Dermis blood vessel endothelial cell (primary cell): Measurements from ENCODE around the gene CPVL. TPM values are rescaled to one million over a fixed set of nuclear protein-coding genes. Genes with fewer than 3 reads are reported as not detected.
A peak's percentile ranks its signal among the peaks of the same experiment; 100 is the strongest.

Experiments used
- DNase-seq: peaks from one replicate; pipeline ENCODE4 v3.0.0; 2010
- total RNA-seq: library from RNA; depleted of rRNA; stranded (reverse); fragments of >200 nt; gene quantifications from 2 replicates; pipeline ENCODE4 v1.2.3, GENCODE V29; 2014

Gene CPVL
- total RNA-seq = 0.93 and 5.6 TPM in 2 replicates

DNA sequence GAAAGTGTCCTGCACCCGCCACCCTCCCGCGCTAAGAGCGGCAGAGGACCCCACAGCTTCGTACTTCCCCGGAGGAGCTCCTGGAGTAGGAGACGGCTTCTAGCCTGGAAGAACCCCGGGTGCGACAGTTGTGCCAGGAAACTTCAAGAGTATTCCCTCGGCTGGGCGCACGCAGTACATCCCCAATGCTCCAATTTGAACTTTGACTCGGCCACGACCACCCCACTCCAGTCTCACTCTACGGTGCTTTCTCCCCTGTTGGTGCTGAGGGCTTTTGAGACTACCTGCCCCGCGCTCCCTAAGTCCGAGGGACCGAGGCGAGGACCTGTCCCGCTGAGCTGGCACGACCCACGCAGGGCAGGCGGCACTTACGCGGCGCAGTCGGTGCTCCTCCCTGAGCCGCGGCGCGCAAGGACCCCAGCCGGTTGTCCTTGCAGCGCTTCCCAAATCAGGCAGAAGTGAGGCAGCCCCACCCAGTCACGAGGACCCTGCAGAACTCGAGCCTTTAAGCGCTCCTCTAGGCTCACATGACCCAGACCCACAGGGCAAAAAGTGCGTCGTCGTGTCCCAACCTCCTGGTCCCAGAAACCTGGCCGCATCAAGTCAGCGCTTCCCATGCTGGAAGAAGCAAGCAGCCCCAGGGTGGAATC lies at the start of gene CPVL:
TSS of gene CPVL (minus strand) at position 481 of the 650 bp plus-strand sequence. CDS start 25,476 bp downstream, outside the sequence.
- no peak for DNase-seq

- DNase-seq = peak; percentile 32
Observed at GRCh38 chr7:29194594-29195427, 48.5 kb upstream of the CPVL start, which contains the start of gene CHN2. CHN2 (plus strand) TSS chr7:29194775.

DNA sequence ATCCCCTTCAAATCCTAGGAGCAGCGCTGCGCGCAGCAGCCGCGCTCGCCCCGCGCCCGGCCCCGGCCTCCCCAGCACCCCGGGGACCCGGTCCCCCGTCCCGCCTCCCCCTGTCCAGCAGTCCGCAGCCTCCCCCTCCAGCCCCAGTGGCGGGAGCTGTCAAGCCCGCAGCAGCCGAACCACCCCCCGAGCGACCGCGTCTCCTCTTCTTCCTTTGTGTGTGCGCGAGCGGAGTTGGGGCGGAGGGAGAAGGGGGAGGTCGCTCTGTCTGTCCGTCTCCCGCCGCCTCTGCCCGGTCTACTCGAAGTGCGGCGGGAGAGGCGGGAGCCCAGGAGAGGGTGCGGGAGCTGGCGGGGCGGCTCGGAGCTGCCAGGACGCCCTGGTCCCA lies 47.9 kb upstream of the CPVL start:
- peak; percentile 7 for DNase-seq

- DNase-seq = no peak
Observed at GRCh38 chr7:29193316-29194205, 47.2 kb upstream of the CPVL start.

DNA sequence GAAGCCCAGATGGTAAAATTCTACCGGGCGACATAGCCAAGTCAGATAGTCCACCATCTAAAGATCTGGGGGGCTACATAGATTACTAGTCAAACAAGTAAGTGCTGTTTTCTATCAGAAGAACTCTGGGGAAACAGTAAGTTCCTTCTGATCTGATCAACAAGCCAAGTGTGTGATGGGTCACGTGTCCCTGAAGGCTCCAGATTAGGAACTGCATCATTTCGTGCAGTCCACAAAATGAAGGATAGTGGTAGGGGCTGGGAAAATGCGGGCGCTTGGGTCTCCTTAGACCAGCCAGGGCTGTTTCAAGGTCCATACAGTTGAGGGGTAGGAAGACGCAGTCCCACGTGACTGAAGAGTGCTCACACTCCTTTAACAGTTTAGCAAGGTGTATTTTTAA lies 46.5 kb upstream of the CPVL start:
- DNase-seq = no peak

- no peak for DNase-seq
Observed at GRCh38 chr7:29192323-29192722, 46.0 kb upstream of the CPVL start.

GRCh38 chr7:29190349-29191045 lies 44.2 kb upstream of the CPVL start:
- DNase-seq = no peak

- DNase-seq = peak; percentile 64
Observed at GRCh38 chr7:29189743-29190201, 43.4 kb upstream of the CPVL start.

DNA sequence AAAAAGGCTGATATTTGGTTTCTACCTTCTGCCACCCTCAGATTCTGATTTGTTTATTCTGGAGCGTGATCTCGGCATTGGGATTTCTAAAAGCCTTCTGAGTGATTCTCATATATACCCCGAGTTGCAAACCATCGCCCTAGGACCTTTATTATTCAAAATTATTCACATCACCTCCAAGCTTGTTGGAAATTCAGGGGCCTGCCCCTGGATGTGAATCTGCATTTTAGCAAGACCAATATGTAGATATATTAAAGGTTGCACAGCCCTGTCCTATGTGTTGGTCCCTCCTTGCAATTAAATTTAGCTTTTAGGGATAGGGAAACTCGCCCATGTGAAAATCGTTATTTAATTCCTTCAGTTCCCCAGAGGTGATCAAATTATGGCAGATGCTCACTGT lies 39.3 kb upstream of the CPVL start:
- DNase-seq = no peak

- no peak for DNase-seq
Observed at GRCh38 chr7:29184599-29184998, 38.3 kb upstream of the CPVL start.

GRCh38 chr7:29179115-29179514 lies 32.8 kb upstream of the CPVL start:
- no peak for DNase-seq

DNA sequence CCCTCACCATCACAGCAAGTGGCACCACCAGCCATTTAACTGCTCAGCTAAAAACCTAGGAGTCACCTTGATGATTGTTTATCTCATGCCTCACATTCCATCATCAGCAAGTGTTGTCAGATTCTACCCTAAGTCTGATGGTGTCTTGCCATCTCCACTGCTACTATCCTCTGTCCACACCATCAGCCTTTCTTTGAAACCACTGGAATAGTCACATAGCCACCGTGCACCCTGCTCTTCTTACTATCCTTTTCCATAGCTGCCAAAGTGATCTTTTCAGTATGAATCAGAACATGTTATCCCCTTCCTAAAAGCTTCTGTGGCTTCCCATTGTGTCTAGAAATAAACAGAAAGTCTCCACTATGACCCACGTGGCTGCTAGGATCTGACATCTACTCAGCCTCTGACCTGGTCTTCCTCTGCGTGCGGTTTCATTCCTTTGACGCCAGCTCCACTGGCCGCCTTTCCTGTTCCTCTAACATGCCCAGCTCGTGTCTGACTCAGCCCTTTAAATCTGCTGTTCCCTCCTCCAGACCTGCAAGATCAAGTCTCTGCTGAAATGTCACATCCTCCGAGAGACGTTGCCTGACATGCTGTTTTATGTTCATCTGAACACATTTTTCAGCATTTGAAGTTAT lies 31.7 kb upstream of the CPVL start:
- peak; percentile 78 for DNase-seq

DNA sequence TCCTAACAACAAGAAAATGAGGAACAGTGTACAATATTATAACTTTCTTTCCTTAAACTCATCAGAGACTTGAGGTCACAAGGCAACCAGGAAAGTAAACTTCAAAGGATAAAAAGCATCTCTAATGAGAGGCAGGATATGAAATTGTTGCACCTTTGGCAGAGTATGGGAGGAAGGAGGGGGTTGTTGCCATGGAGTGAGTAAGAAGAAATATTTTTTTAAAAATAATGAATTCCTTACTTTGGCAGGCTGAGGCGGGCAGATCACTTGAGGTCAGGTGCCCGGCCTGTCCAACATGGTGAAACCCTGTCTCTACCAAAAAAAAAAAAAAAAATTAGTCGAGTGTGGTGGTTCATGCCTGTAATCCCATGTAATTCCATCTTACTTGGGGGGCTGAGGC lies 27.1 kb upstream of the CPVL start:
- no peak for DNase-seq

DNA sequence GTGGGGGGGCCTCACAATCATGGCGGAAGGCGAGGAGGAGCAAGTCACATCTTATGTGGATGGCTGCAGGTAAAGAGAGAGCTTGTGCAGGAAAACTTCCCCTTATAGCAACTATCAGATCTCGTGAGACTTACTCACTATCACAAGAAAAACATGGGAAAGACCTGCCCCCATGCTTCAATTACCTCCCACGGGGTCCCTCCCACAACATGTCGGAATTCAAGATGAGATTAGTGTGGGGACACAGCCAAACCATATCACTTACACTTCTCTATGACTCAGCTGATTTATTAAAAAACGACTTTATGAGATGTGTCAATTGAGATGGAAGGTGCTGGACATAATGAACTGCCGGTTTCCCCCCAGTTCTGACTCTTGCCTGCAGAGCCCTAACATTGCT lies 24.4 kb upstream of the CPVL start:
- no peak for DNase-seq

DNA sequence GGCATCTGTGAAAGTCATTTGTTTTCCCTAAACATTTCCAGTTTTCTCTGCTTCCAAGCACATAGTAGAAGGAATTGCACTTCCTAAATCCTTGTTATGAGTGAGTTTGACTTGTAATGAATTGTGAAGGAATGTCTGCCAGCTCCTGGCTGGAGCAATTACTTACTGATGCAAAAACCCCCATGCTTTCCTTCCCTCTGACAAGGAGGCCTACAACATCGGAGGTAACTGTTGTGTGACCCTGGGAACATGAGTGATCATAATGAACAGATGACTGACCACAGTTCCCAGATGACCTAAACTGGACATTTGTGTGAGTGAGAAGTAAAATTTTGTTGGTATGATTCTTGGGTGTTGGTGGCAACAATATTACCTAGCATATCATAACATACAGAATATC lies 21.4 kb upstream of the CPVL start:
- DNase-seq = no peak

DNA sequence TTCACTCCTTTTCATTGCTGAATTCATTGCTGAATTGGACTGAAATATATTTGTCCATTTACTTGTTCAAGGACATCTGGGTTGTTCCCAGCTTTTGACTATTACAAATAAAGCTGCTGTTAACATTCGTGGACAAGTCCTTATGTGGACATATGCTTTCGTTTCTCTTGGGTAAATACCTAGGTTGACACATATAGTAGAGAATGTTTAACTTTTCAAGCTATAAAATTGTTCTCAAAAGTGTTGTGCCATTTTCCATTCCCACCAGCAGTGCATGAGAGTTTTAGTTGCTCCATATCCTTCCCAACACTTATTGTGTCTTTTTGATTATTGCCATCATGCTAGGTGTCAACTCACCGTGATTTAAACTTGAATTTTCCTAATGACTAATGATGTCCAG lies 17.5 kb upstream of the CPVL start:
- DNase-seq = no peak

GRCh38 chr7:29162577-29162976 lies 16.2 kb upstream of the CPVL start:
- DNase-seq = no peak

GRCh38 chr7:29161231-29161630 lies 14.9 kb upstream of the CPVL start:
- no peak for DNase-seq

DNA sequence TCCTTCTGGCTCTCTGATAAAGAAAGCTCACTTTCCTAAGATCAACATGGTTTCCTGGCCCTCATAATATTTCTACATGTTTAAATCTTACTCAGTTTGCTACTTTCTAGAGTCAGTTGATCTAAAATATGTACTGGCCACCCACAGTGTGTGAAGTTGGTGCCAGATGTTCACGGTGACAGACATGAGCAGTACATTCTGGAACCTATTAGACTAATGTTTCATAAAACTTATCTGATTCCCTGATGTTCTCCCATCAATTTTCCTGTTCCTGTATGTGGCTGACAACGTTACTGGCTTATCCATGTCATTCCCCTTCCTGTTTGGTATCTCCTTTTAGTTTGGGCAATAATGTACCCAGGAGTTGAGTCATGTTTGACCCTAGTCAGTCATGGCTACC lies 13.7 kb upstream of the CPVL start:
- no peak for DNase-seq

- DNase-seq = no peak
Observed at GRCh38 chr7:29158795-29159423, 12.6 kb upstream of the CPVL start.

DNA sequence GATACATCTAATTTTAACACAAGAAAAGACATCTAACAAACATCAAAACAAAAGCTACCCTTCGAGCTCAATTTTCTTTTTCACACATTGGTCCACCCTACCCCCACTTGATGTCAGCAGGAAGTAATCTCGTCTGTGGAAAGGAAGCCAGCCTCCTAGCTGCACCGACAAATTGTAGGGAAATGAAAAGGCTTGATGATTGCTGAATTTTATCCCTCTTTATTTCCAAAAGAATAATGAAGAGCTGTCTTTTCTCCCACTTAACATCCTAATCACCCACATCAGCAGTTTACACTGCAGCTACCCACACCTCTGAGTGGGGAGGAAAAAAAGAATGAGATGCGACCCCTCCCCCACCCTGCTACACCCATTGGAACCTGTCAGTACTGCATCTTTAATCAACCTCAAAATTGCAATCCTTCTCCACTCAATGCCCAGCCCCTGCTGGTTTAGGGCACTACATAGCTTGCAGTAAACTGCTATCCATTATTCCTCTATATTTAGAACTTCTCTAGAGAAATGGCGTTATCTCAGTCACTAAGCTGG lies 10.6 kb upstream of the CPVL start:
- no peak for DNase-seq
